ENCODE data around the gene PYCR2. TPM values are rescaled to one million over a fixed set of nuclear protein-coding genes. Genes with fewer than 3 reads are reported as not detected.

PYCR2 gene
- total RNA-seq, 1 experiment from 2014 or later: 104 TPM

- Histone ChIP-seq H3K27ac (ENCODE audit: insufficient read length, low read depth, low read length) (no peak overlapping the region), H2BK15ac (ENCODE audit: low read depth, low read length) (no peak overlapping the region), H3K27me3 (ENCODE audit: insufficient read depth, low read length) (no peaks in the 10 kb centered on the region), H2AK5ac (ENCODE audit: insufficient read length, low read length) (no peak overlapping the region), H3K14ac (ENCODE audit: insufficient read depth, low read length) (no peak overlapping the region), H3K79me1 (ENCODE audit: insufficient read depth, low read depth, low read length, poor library complexity, severe bottlenecking) (no peaks in the 10 kb centered on the region), H3K9ac (ENCODE audit: extremely low read depth, insufficient read length, low read length) (no peak overlapping the region), H4K5ac (ENCODE audit: insufficient read length, low read depth, low read length) (no peak overlapping the region), H2AFZ (ENCODE audit: low read length) (no peak overlapping the region), H2BK5ac (ENCODE audit: insufficient read length, low read length) (no peak overlapping the region), H3K4me1 (ENCODE audit: insufficient read depth, low read length) (no peaks in the 10 kb centered on the region; the same call in 1 of the 2 replicates), H3T11ph (ENCODE audit: low read length) (no peak overlapping the region), H3K23me2 (ENCODE audit: insufficient read length, low read depth, low read length, poor library complexity, severe bottlenecking) (no peaks in the 10 kb centered on the region), H3K56ac (ENCODE audit: insufficient read length, low read depth, low read length) (no peak overlapping the region), H4K91ac (ENCODE audit: insufficient read length, low read depth, low read length) (no peak overlapping the region), H3K79me2 (ENCODE audit: insufficient read depth, low read length) (no peaks in the 10 kb centered on the region), H3K23ac (ENCODE audit: insufficient read length, low read depth, low read length) (no peak overlapping the region), H2BK120ac (ENCODE audit: low read depth, low read length, poor library complexity, severe bottlenecking) (no peak overlapping the region), H4K20me1 (ENCODE audit: control insufficient read depth, insufficient read depth, insufficient read length) (no peaks in the 10 kb centered on the region), H4K8ac (replicated peaks; ENCODE audit: insufficient read length, low read depth, low read length) (no peak overlapping the region), H3K9me3 (ENCODE audit: control insufficient read depth, low read depth, low read length) (no peaks in the 10 kb centered on the region), H3K4ac (ENCODE audit: low read depth, low read length) (no peak overlapping the region), H3K18ac (ENCODE audit: insufficient read length, low read depth, low read length) (no peak overlapping the region), H2BK20ac (ENCODE audit: low read depth, low read length, poor library complexity, severe bottlenecking) (no peak overlapping the region), H2BK12ac (ENCODE audit: insufficient read length, low read depth, low read length) (no peak overlapping the region), H3K4me2 (ENCODE audit: insufficient read depth, insufficient read length, low read length) (no peak overlapping the region)
- no peak for DNase-seq
- Mint-ChIP-seq H3K4me1 (peaks cover 18 to 23% of the 10 kb centered on the region in 2 experiments), H3K27me3 (ENCODE audit: low read depth) (peaks cover 5% of the 10 kb centered on the region; the same call in 1 of the 2 replicates), H3K9me3 (no peaks in the 10 kb centered on the region), H3K4me3 (no peak overlapping the region), H3K27ac (no peak overlapping the region), H3K36me3 (ENCODE audit: insufficient read depth in 1 of 3, low read depth in 3 of 3) (no peaks in the 10 kb centered on the region)
- TF ChIP-seq CTCF (conservative IDR thresholded peaks at IDR 0.05): no peak
- WGBS (ENCODE audit: extremely low coverage, insufficient read length, low lambda C conversion rate): no CpG with 5 or more reads among the region's 1 CpG
These were observed 14.6 kb downstream of the PYCR2 start for GRCh38 chr1:225909477-225909876.
